PC-9 (cell line): Measurements from ENCODE around the gene ZNF512B. TPM values are rescaled to one million over a fixed set of nuclear protein-coding genes. Genes with fewer than 3 reads are reported as not detected.

Experiments used
- BruUV-seq: library from RNA; stranded (reverse); fragments of 400-500 nt; replicated peaks from 2 replicates; lab custom pipeline; 2021; lab: Mats Ljungman, UMichigan
- CTCF ChIA-PET: fragments of 300-600 bp; sonication (Branson Sonifier 250); formaldehyde crosslinking; loops from one replicate; lab custom pipeline; 2022; ENCODE audit warnings: antibody characterized with exemption; lab: Charles Lee
- POLR2A ChIA-PET: fragments of 300-600 bp; sonication (Branson Sonifier 250); formaldehyde crosslinking; loops from one replicate; lab custom pipeline; 2022; ENCODE audit warnings: antibody characterized with exemption; ENCODE audit not compliant: unreplicated experiment; lab: Charles Lee
- DNase-seq, 2 experiments: peaks; one replicate each; pipeline versions ENCODE4 v3.0.0 to v3.0.0-alpha.2; 2015 to 2022; ENCODE audit warnings: mixed read lengths in 1 of 2
- H2AFZ ChIP-seq: fragments of 200-600 bp; sonication (generic); 2 replicates; pipeline ENCODE4 v1.8.1; 2017; ENCODE audit warnings: antibody characterized with exemption
- H3F3A ChIP-seq: fragments of 200-600 bp; sonication (generic); 2 replicates; pipeline ENCODE4 v1.8.1; 2017; ENCODE audit warnings: antibody characterized with exemption, mild to moderate bottlenecking, low read depth; ENCODE audit not compliant: insufficient read depth
- H3K27ac ChIP-seq: fragments of 200-600 bp; sonication (generic); 2 replicates; pipeline ENCODE4 v1.6.1; 2016; ENCODE audit warnings: mixed run types
- H3K27me3 ChIP-seq: fragments of 200-600 bp; sonication (generic); 2 replicates; pipeline ENCODE4 v1.6.1; 2016; ENCODE audit warnings: low read depth, mixed run types; ENCODE audit not compliant: insufficient read depth
- H3K36me3 ChIP-seq: fragments of 200-600 bp; sonication (generic); 2 replicates; pipeline ENCODE4 v1.6.1; 2016; ENCODE audit warnings: low read depth, mixed run types
- H3K4me1 ChIP-seq: fragments of 200-600 bp; sonication (generic); replicated peaks from 2 replicates; pipeline ENCODE4 v1.6.1; 2016; ENCODE audit warnings: mixed run types; ENCODE audit not compliant: insufficient read depth
- H3K4me2 ChIP-seq: fragments of 200-600 bp; sonication (generic); 2 replicates; pipeline ENCODE4 v1.6.1; 2017; ENCODE audit warnings: mixed run types
- H3K4me3 ChIP-seq: fragments of 200-600 bp; sonication (generic); 2 replicates; pipeline ENCODE4 v1.6.1; 2016; ENCODE audit warnings: mixed run types
- H3K79me2 ChIP-seq: fragments of 200-600 bp; sonication (generic); 2 replicates; pipeline ENCODE4 v1.6.1; 2017; ENCODE audit warnings: low read depth, mixed run types
- H3K9me2 ChIP-seq: fragments of 200-600 bp; sonication (generic); 2 replicates; pipeline ENCODE4 v1.8.1; 2017; ENCODE audit warnings: mild to moderate bottlenecking; ENCODE audit not compliant: insufficient read depth
- H3K9me3 ChIP-seq: fragments of 200-600 bp; sonication (generic); 2 replicates; pipeline ENCODE4 v1.8.1; 2016; ENCODE audit warnings: low read depth; ENCODE audit not compliant: insufficient read depth
- H4K20me1 ChIP-seq: fragments of 200-600 bp; sonication (generic); 2 replicates; pipeline ENCODE4 v1.8.1; 2017; ENCODE audit not compliant: insufficient read depth
- EZH2 ChIP-seq: fragments of 200-600 bp; sonication (generic); IDR thresholded peaks from 2 replicates; pipeline ENCODE4 v1.8.0; 2017; ENCODE audit warnings: antibody characterized with exemption, low read depth
- intact Hi-C: fragments of 100-400 bp; cut with micrococcal nuclease; formaldehyde crosslinking; loops from one replicate; pipeline ENCODE4 v1.10.0; 2022; ENCODE audit not compliant: unreplicated experiment
- total RNA-seq: library from RNA; stranded (reverse); gene quantifications from 2 replicates; pipeline ENCODE4 v1.2.3, GENCODE V29; 2021
- TF ChIP-seq, protein P1 (sequence below): fragments of 200-600 bp; sonication (generic); conservative IDR thresholded peaks from 2 replicates; pipeline ENCODE4 v1.6.1; 2017; ENCODE audit warnings: mixed run types, antibody characterized with exemption, mild to moderate bottlenecking, moderate library complexity

The ZNF512B gene
- total RNA-seq, 1 experiment from 2014 or later: 28.1 TPM

DNA sequence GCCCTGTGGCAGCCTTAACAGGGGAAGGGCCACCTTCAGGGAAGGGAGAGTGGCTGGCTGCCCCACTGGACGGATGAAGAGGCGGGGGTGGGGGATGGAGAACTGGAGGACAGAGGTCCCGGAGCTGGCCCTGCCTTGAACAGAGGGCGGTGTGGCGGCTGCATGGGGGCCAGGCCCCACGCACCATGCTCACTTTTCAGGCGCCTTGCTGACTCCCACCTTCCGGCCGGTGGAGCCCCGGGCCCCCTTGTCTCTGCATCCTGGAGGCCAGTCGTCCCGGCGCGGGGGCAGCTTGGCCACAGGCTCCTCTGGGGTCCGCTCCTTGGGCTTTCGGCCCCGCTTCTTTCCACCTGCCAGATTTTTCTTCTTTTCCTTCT, 10.0 kb downstream of the ZNF512B start:
- no peak overlapping the region for H3K4me3 ChIP-seq
- H4K20me1 ChIP-seq: peaks cover 6% of the 10 kb centered on the region; the same call in 1 of the 2 replicates
- no peak for DNase-seq
- H3K36me3 ChIP-seq: no peaks in the 10 kb centered on the region
- ChIA-PET CTCF (no interaction called here), POLR2A (no interaction called here)
- TF ChIP-seq EZH2: no peak
- TF ChIP-seq, protein P1, sequence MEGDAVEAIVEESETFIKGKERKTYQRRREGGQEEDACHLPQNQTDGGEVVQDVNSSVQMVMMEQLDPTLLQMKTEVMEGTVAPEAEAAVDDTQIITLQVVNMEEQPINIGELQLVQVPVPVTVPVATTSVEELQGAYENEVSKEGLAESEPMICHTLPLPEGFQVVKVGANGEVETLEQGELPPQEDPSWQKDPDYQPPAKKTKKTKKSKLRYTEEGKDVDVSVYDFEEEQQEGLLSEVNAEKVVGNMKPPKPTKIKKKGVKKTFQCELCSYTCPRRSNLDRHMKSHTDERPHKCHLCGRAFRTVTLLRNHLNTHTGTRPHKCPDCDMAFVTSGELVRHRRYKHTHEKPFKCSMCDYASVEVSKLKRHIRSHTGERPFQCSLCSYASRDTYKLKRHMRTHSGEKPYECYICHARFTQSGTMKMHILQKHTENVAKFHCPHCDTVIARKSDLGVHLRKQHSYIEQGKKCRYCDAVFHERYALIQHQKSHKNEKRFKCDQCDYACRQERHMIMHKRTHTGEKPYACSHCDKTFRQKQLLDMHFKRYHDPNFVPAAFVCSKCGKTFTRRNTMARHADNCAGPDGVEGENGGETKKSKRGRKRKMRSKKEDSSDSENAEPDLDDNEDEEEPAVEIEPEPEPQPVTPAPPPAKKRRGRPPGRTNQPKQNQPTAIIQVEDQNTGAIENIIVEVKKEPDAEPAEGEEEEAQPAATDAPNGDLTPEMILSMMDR: no peak
- H3K4me1 ChIP-seq: peaks cover 19% of the 10 kb centered on the region; the same call in 1 of the 2 replicates
- no peak overlapping the region for H3K27ac ChIP-seq
- peaks cover 15% of the 10 kb centered on the region for H3K79me2 ChIP-seq
- no peaks in the 10 kb centered on the region for H3K27me3 ChIP-seq
- no peaks in the 10 kb centered on the region for H3K9me3 ChIP-seq
- no peak overlapping the region for H2AFZ ChIP-seq
- no peak overlapping the region for H3K4me2 ChIP-seq
- H3K9me2 ChIP-seq: no peaks in the 10 kb centered on the region
- BruUV-seq: no TSS peak
- H3F3A ChIP-seq: peaks cover 14% of the 10 kb centered on the region; the same call in 1 of the 2 replicates
- intact Hi-C loops: loop anchor here (5.0 kb wide), 2 partner anchors 62 to 163 kb away; partner anchors contain the start of gene DNAJC5

DNA sequence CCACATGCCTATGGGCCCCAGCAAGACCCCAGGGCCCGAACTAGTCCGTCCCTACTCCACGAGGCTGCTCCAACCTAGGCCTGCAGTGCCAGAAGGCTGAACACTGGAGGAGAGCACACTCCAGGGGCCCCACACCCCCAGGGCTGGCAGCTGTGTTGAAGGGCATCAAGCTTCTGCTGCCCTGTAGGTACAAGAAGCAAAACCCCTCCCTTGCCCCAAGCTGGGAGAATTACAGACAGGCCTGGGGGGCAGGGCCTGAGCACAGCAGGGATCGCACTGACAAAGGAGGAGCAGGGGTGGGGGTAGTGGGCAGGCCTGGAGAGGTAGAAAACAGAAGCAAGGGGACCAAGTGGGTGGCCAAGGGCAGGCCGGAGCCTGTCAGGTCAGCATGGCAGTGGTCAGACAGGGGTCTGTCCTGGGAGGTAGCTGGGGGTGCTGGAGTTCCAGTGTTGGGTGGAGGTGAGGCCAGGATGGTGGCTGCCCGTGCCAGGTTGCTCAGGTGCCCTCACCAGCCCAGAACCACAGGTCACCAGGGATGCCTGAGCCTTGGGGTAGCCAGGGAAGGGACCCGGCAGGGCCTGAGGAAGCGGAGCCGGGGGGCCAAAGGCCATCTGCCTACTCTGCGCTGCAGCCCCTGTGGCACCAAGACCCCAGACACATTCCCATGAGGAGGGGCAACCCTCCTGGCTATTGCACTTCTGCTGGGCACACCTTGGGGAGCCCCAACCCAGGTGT, 10.6 kb downstream of the ZNF512B start:
- H3K4me3 ChIP-seq: no peak overlapping the region
- H3K9me3 ChIP-seq: no peaks in the 10 kb centered on the region
- BruUV-seq: no TSS peak
- intact Hi-C loops: loop anchor here (5.0 kb wide), 2 partner anchors 62 to 163 kb away; partner anchors contain the start of gene DNAJC5
- peaks cover 24% of the 10 kb centered on the region; the same call in 1 of the 2 replicates for H3K4me1 ChIP-seq
- H3K36me3 ChIP-seq: no peaks in the 10 kb centered on the region
- peaks cover 12% of the 10 kb centered on the region for H4K20me1 ChIP-seq
- H2AFZ ChIP-seq: no peak overlapping the region
- POLR2A ChIA-PET: interaction anchor here (0.6 kb wide), 2 partner anchors 95 to 244 kb away, joined by 3 to 23 read pairs; no protein-coding TSS in a partner anchor
- no peaks in the 10 kb centered on the region for H3K27me3 ChIP-seq
- H3F3A ChIP-seq: peaks cover 14% of the 10 kb centered on the region; the same call in 1 of the 2 replicates
- DNase-seq: no peak
- H3K4me2 ChIP-seq: no peak overlapping the region
- no peak for TF ChIP-seq EZH2
- TF ChIP-seq, protein P1: no peak
- H3K9me2 ChIP-seq: no peaks in the 10 kb centered on the region
- H3K79me2 ChIP-seq: peaks cover 20% of the 10 kb centered on the region
- CTCF ChIA-PET: interaction anchor here (0.7 kb wide), 1 partner anchor 430 kb away, joined by 3 read pairs; no protein-coding TSS in a partner anchor
- no peak overlapping the region for H3K27ac ChIP-seq

DNA sequence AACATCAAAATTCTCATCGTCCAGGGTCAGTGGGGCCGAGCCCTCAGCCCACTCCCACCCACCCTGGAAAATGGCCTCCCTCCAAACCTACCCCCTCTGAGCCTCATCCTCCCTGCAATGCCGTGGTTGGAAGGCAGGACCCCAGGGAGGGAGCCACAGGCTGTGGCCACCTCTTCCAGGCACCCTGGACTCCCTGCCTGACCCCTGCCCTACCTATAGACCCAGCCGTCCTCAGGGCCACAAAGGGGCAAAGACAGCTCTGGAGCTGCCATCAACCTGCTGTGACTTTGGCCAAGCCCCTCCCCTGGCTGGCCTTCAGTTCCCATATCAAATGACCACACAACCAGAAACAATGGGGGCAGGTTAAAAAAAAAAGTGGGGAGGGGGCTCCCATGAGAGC, 11.3 kb downstream of the ZNF512B start:
- ChIA-PET POLR2A (interaction anchor here (0.6 kb wide), 1 partner anchor 94 kb away, joined by 3 read pairs; no protein-coding TSS in a partner anchor), CTCF (interaction anchor here (0.7 kb wide), 1 partner anchor 430 kb away, joined by 3 read pairs; no protein-coding TSS in a partner anchor)
- Histone ChIP-seq H3K9me3 (no peaks in the 10 kb centered on the region), H2AFZ (no peak overlapping the region), H3K4me3 (no peak overlapping the region), H3K79me2 (peaks cover 27% of the 10 kb centered on the region), H3K27ac (no peak overlapping the region), H3K4me2 (no peak overlapping the region), H3K9me2 (no peaks in the 10 kb centered on the region), H4K20me1 (peaks cover 19% of the 10 kb centered on the region), H3K4me1 (peaks cover 26% of the 10 kb centered on the region; the same call in 1 of the 2 replicates), H3F3A (peaks cover 19% of the 10 kb centered on the region), H3K27me3 (no peaks in the 10 kb centered on the region), H3K36me3 (no peaks in the 10 kb centered on the region)
- TF ChIP-seq, protein P1: no peak
- TF ChIP-seq EZH2: no peak
- intact Hi-C loops: loop anchor here (5.0 kb wide), 2 partner anchors 61 to 164 kb away; partner anchors contain the start of gene DNAJC5
- no peak for DNase-seq
- no TSS peak for BruUV-seq
